Immature natural killer cell (primary cell): ENCODE results near the gene ROR2. TPM values are rescaled to one million over a fixed set of nuclear protein-coding genes. Genes with fewer than 3 reads are reported as not detected.
"Not testable (repeated sequence)": the region's sequence is repeated elsewhere in the genome, so short reads cannot be mapped to it uniquely, and the experiment has no call there.

ENCODE experiments used
- DNase-seq, 3 donors: peaks; one replicate each; pipeline ENCODE4 v3.0.0; 2022; ENCODE audit warnings: mixed read lengths in 1 of 3
- H3K27ac Mint-ChIP-seq, 6 donors: one replicate each; pipeline ENCODE4 v1.8.0; 2020; ENCODE audit warnings: mixed read lengths in 6 of 6, mild to moderate bottlenecking in 5 of 6, inconsistent platforms in 4 of 6, moderate library complexity in 3 of 6
- H3K27me3 Mint-ChIP-seq, 3 donors: one replicate each; pipeline ENCODE4 v1.8.0; 2020 to 2021; ENCODE audit warnings: low read depth in 3 of 3, mild to moderate bottlenecking in 3 of 3, mixed read lengths in 3 of 3, moderate library complexity in 3 of 3, inconsistent platforms in 1 of 3
- H3K36me3 Mint-ChIP-seq, 3 donors: one replicate each; pipeline ENCODE4 v1.8.0; 2020; ENCODE audit warnings: mixed read lengths in 3 of 3, inconsistent platforms in 2 of 3, mild to moderate bottlenecking in 2 of 3
- H3K4me1 Mint-ChIP-seq, 2 donors: one replicate each; pipeline ENCODE4 v1.8.0; 2020; ENCODE audit warnings: inconsistent platforms in 2 of 2, mild to moderate bottlenecking in 2 of 2, mixed read lengths in 2 of 2, moderate library complexity in 1 of 2
- H3K4me3 Mint-ChIP-seq, 5 donors: one replicate each; pipeline ENCODE4 v1.8.0; 2020; ENCODE audit warnings: mild to moderate bottlenecking in 5 of 5, mixed read lengths in 5 of 5, inconsistent platforms in 3 of 5, moderate library complexity in 3 of 5
- H3K9me3 Mint-ChIP-seq, 6 donors: one replicate each; pipeline ENCODE4 v1.8.0; 2020; ENCODE audit warnings: mild to moderate bottlenecking in 6 of 6, mixed read lengths in 6 of 6, inconsistent platforms in 4 of 6, moderate library complexity in 3 of 6
- polyA plus RNA-seq, 3 donors: library from polyadenylated mRNA; unstranded; fragments of 300-500 nt; fragmentation: Illumina TruSeq; gene quantifications; one replicate each; pipeline ENCODE4 v1.2.3, GENCODE V29; 2021

ROR2 gene
- polyA plus RNA-seq, 3 donors from 2014 or later, result not detected

GRCh38 chr9:91659529-91660495, 290.2 kb downstream of the ROR2 start:
- peaks cover 4 to 9% (median 5%) of the 10 kb centered on the region in 3 donors for H3K27me3 Mint-ChIP-seq
- no peaks in the 10 kb centered on the region for H3K4me1 Mint-ChIP-seq
- no peak overlapping the region for H3K27ac Mint-ChIP-seq
- H3K36me3 Mint-ChIP-seq, result no peaks in the 10 kb centered on the region
- DNase-seq, result no peak
- no peaks in the 10 kb centered on the region for H3K9me3 Mint-ChIP-seq
- H3K4me3 Mint-ChIP-seq, result no peak overlapping the region

GRCh38 chr9:91658513-91659105, 291.4 kb downstream of the ROR2 start:
- Mint-ChIP-seq H3K4me3 (no peak overlapping the region), H3K27me3 (peaks cover 4 to 13% (median 5%) of the 10 kb centered on the region in 3 donors), H3K9me3 (no peaks in the 10 kb centered on the region), H3K27ac (no peak overlapping the region), H3K4me1 (no peaks in the 10 kb centered on the region), H3K36me3 (no peaks in the 10 kb centered on the region)
- no peak for DNase-seq

GRCh38 chr9:91657501-91657900, 292.5 kb downstream of the ROR2 start:
- Mint-ChIP-seq H3K27ac (no peak overlapping the region), H3K36me3 (no peaks in the 10 kb centered on the region), H3K27me3 (peaks cover 4 to 11% (median 5%) of the 10 kb centered on the region in 3 donors), H3K9me3 (no peaks in the 10 kb centered on the region), H3K4me1 (no peaks in the 10 kb centered on the region), H3K4me3 (no peak overlapping the region)
- DNase-seq, result no peak

GRCh38 chr9:91655658-91656057, 294.4 kb downstream of the ROR2 start:
- no peaks in the 10 kb centered on the region for H3K36me3 Mint-ChIP-seq
- H3K27ac Mint-ChIP-seq, result no peak overlapping the region
- peaks cover 4 to 11% (median 5%) of the 10 kb centered on the region in 3 donors for H3K27me3 Mint-ChIP-seq
- H3K4me3 Mint-ChIP-seq, result no peak overlapping the region
- no peak for DNase-seq
- H3K9me3 Mint-ChIP-seq, result no peaks in the 10 kb centered on the region
- H3K4me1 Mint-ChIP-seq, result no peaks in the 10 kb centered on the region

- DNase-seq, result no peak
- H3K4me3 Mint-ChIP-seq, result no peak overlapping the region
- no peaks in the 10 kb centered on the region for H3K36me3 Mint-ChIP-seq
- H3K27ac Mint-ChIP-seq, result no peak overlapping the region
- peaks cover 4 to 14% (median 6%) of the 10 kb centered on the region in 3 donors for H3K27me3 Mint-ChIP-seq
- no peaks in the 10 kb centered on the region for H3K9me3 Mint-ChIP-seq
- H3K4me1 Mint-ChIP-seq, result no peaks in the 10 kb centered on the region
Observed at GRCh38 chr9:91655215-91655614, 294.8 kb downstream of the ROR2 start.

GRCh38 chr9:91654527-91654926, 295.5 kb downstream of the ROR2 start:
- peaks cover 4 to 14% (median 8%) of the 10 kb centered on the region in 3 donors for H3K27me3 Mint-ChIP-seq
- H3K4me3 Mint-ChIP-seq, result no peak overlapping the region
- no peaks in the 10 kb centered on the region for H3K9me3 Mint-ChIP-seq
- no peak for DNase-seq
- no peaks in the 10 kb centered on the region for H3K36me3 Mint-ChIP-seq
- H3K27ac Mint-ChIP-seq, result no peak overlapping the region
- H3K4me1 Mint-ChIP-seq, result no peaks in the 10 kb centered on the region

GRCh38 chr9:91647371-91647770, 302.7 kb downstream of the ROR2 start:
- Mint-ChIP-seq H3K36me3 (no peaks in the 10 kb centered on the region), H3K9me3 (no peaks in the 10 kb centered on the region), H3K4me3 (no peak overlapping the region), H3K27me3 (peaks cover 3 to 19% (median 3%) of the 10 kb centered on the region in 3 donors), H3K27ac (no peak overlapping the region), H3K4me1 (no peaks in the 10 kb centered on the region)
- no peak for DNase-seq

GRCh38 chr9:91646702-91647101, 303.3 kb downstream of the ROR2 start:
- H3K9me3 Mint-ChIP-seq, result no peaks in the 10 kb centered on the region
- no peaks in the 10 kb centered on the region for H3K36me3 Mint-ChIP-seq
- H3K27me3 Mint-ChIP-seq, result peaks cover 3 to 21% (median 3%) of the 10 kb centered on the region in 3 donors
- no peaks in the 10 kb centered on the region for H3K4me1 Mint-ChIP-seq
- H3K4me3 Mint-ChIP-seq, result no peak overlapping the region
- H3K27ac Mint-ChIP-seq, result no peak overlapping the region
- DNase-seq, result no peak

GRCh38 chr9:91644433-91644832, 305.6 kb downstream of the ROR2 start:
- H3K4me1 Mint-ChIP-seq, result no peaks in the 10 kb centered on the region
- no peak overlapping the region for H3K27ac Mint-ChIP-seq
- H3K27me3 Mint-ChIP-seq, result peaks cover 0 to 14% (median 3%) of the 10 kb centered on the region in 3 donors
- no peak for DNase-seq
- H3K9me3 Mint-ChIP-seq, result peaks cover 0 to 6% (median 0%) of the 10 kb centered on the region in 6 donors
- H3K4me3 Mint-ChIP-seq, result no peak overlapping the region
- H3K36me3 Mint-ChIP-seq, result peaks cover 0 to 7% (median 0%) of the 10 kb centered on the region in 3 donors

- Mint-ChIP-seq H3K4me3 (no peak overlapping the region), H3K36me3 (peaks cover 0 to 7% (median 0%) of the 10 kb centered on the region in 3 donors), H3K27me3 (peaks cover 0 to 16% (median 3%) of the 10 kb centered on the region in 3 donors), H3K9me3 (peaks cover 0 to 6% (median 0%) of the 10 kb centered on the region in 6 donors), H3K27ac (no peak overlapping the region), H3K4me1 (no peaks in the 10 kb centered on the region)
- DNase-seq, result no peak
Observed at GRCh38 chr9:91643481-91644077, 306.4 kb downstream of the ROR2 start.

GRCh38 chr9:91642771-91643170, 307.3 kb downstream of the ROR2 start:
- Mint-ChIP-seq H3K36me3 (peaks cover 0 to 7% (median 0%) of the 10 kb centered on the region in 3 donors), H3K9me3 (peaks cover 0 to 6% (median 0%) of the 10 kb centered on the region in 6 donors)

GRCh38 chr9:91640428-91640827, 309.6 kb downstream of the ROR2 start:
- no peak overlapping the region for H3K27ac Mint-ChIP-seq
- peaks cover 0 to 7% (median 0%) of the 10 kb centered on the region in 3 donors for H3K36me3 Mint-ChIP-seq
- peaks cover 0 to 15% (median 2%) of the 10 kb centered on the region in 3 donors for H3K27me3 Mint-ChIP-seq
- no peak for DNase-seq
- peaks cover 0 to 6% (median 0%) of the 10 kb centered on the region in 6 donors for H3K9me3 Mint-ChIP-seq
- no peak overlapping the region for H3K4me3 Mint-ChIP-seq
- no peaks in the 10 kb centered on the region for H3K4me1 Mint-ChIP-seq

More at GRCh38 chr9:91642771-91643170, 307.3 kb downstream of the ROR2 start:
- Mint-ChIP-seq H3K27ac (no peak overlapping the region), H3K27me3 (peaks cover 0 to 18% (median 3%) of the 10 kb centered on the region in 3 donors), H3K4me1 (no peaks in the 10 kb centered on the region), H3K4me3 (no peak overlapping the region)
- DNase-seq, result no peak

GRCh38 chr9:91639054-91639453, 311.0 kb downstream of the ROR2 start:
- Mint-ChIP-seq H3K27ac (no peak overlapping the region), H3K27me3 (peaks cover 0 to 14% (median 5%) of the 10 kb centered on the region in 3 donors), H3K4me1 (no peaks in the 10 kb centered on the region), H3K4me3 (no peak overlapping the region), H3K36me3 (peaks cover 0 to 7% (median 4%) of the 10 kb centered on the region in 3 donors), H3K9me3 (peaks cover 0 to 6% (median under 1%) of the 10 kb centered on the region in 6 donors)
- no peak for DNase-seq

- not testable (repeated sequence) for H3K27ac Mint-ChIP-seq
- H3K27me3 Mint-ChIP-seq, result peaks cover 0 to 22% (median 5%) of the 10 kb centered on the region in 3 donors
Observed at GRCh38 chr9:91634832-91635231, 315.2 kb downstream of the ROR2 start.

More at GRCh38 chr9:91634832-91635231, 315.2 kb downstream of the ROR2 start:
- H3K4me1 Mint-ChIP-seq, H3K36me3 Mint-ChIP-seq, H3K9me3 Mint-ChIP-seq, H3K4me3 Mint-ChIP-seq, DNase-seq: not testable (repeated sequence)
